ENCODE measurements around the gene SMC5. TPM values are rescaled to one million over a fixed set of nuclear protein-coding genes. Genes with fewer than 3 reads are reported as not detected.

The SMC5 gene
- 25.8 and 60.5 TPM in 2 replicates for total RNA-seq

GRCh38 chr9:70258692-70259511 is at the start of gene SMC5:
Gene SMC5 (plus strand): TSS chr9:70258978. CDS start chr9:70259079, 101 bp downstream.

Small RNA genes within 50 kb of the gene (small RNA-seq; reads per million reads assigned to genes)
- not detected for gene RF00019

Other genes starting within 250 kb of the SMC5 start
- gene MAMDC2, start 215.1 kb upstream of the SMC5 start, total RNA-seq: 6.7 and 19.7 TPM in 2 replicates
- gene KLF9, start 155.7 kb downstream of the SMC5 start, total RNA-seq: 35.5 and 66.7 TPM in 2 replicates

Measured in placental epithelial cell (primary cell).